Measurements from ENCODE around the gene INSRR.
A peak's percentile ranks its signal among the peaks of the same experiment; 100 is the strongest.

The INSRR gene

GRCh38 chr1:156821801-156822200 lies 37.1 kb downstream of the INSRR start:
- in situ Hi-C loops (cut with MboI; ENCODE audit: low sequenced_read_pairs, unreplicated experiment) = no loop called here
- no peak for TF ChIP-seq CTCF (IDR thresholded peaks at IDR 0.05; ENCODE audit: borderline replicate concordance, control extremely low read depth, extremely low read depth, insufficient read depth, missing control alignments)
- DNase-seq (ENCODE audit: low spot score) = no peak

GRCh38 chr1:156816561-156817328 lies 42.2 kb downstream of the INSRR start, which contains the start of gene SH2D2A:
Gene SH2D2A (minus strand): TSS chr1:156816848. CDS start chr1:156816708, 140 bp downstream.
- no peak for TF ChIP-seq CTCF (IDR thresholded peaks at IDR 0.05; ENCODE audit: borderline replicate concordance, control extremely low read depth, extremely low read depth, insufficient read depth, missing control alignments)
- in situ Hi-C loops (cut with MboI; ENCODE audit: low sequenced_read_pairs, unreplicated experiment) = no loop called here
- DNase-seq (ENCODE audit: low spot score) = peak; percentile 90

- in situ Hi-C loops (cut with MboI; ENCODE audit: low sequenced_read_pairs, unreplicated experiment) = no loop called here
- TF ChIP-seq CTCF (IDR thresholded peaks at IDR 0.05; ENCODE audit: borderline replicate concordance, control extremely low read depth, extremely low read depth, insufficient read depth, missing control alignments) = no peak
- DNase-seq (ENCODE audit: low spot score) = no peak
Observed at GRCh38 chr1:156815961-156816422, 42.9 kb downstream of the INSRR start.

GRCh38 chr1:156815307-156815826 lies 43.5 kb downstream of the INSRR start:
- TF ChIP-seq CTCF (IDR thresholded peaks at IDR 0.05; ENCODE audit: borderline replicate concordance, control extremely low read depth, extremely low read depth, insufficient read depth, missing control alignments) = no peak
- DNase-seq (ENCODE audit: low spot score) = no peak
- in situ Hi-C loops (cut with MboI; ENCODE audit: low sequenced_read_pairs, unreplicated experiment) = no loop called here

GRCh38 chr1:156814571-156815260 lies 44.2 kb downstream of the INSRR start:
- DNase-seq (ENCODE audit: low spot score) = no peak
- in situ Hi-C loops (cut with MboI; ENCODE audit: low sequenced_read_pairs, unreplicated experiment) = no loop called here
- no peak for TF ChIP-seq CTCF (IDR thresholded peaks at IDR 0.05; ENCODE audit: borderline replicate concordance, control extremely low read depth, extremely low read depth, insufficient read depth, missing control alignments)

GRCh38 chr1:156813750-156814570 lies 45.0 kb downstream of the INSRR start:
- TF ChIP-seq CTCF (IDR thresholded peaks at IDR 0.05; ENCODE audit: borderline replicate concordance, control extremely low read depth, extremely low read depth, insufficient read depth, missing control alignments) = peak; percentile 66
- peak; percentile 87 for DNase-seq (ENCODE audit: low spot score)
- in situ Hi-C loops (cut with MboI; ENCODE audit: low sequenced_read_pairs, unreplicated experiment) = no loop called here

Measured in GM13976 (cell line).